ENCODE results near the gene TP53INP2. TPM values are rescaled to one million over a fixed set of nuclear protein-coding genes. Genes with fewer than 3 reads are reported as not detected.
A peak's percentile ranks its signal among the peaks of the same experiment; 100 is the strongest.

The TP53INP2 gene
- total RNA-seq, 4 donors from 2014 or later: 1.2 to 23.2 (median 2.8) TPM

- H3K27me3 ChIP-seq: no peaks in the 10 kb centered on the region
- TF ChIP-seq CTCF (IDR thresholded peaks at IDR 0.05) (no peak), POLR2A (IDR thresholded peaks at IDR 0.05) (no peak)
- H3K4me1 ChIP-seq: no peaks in the 10 kb centered on the region
- no peak for DNase-seq
- peak overlapping the region in 1 of 2 donors; percentile 59 for H3K4me3 ChIP-seq
- intact Hi-C loops (cut with DNase I; ENCODE audit: low total_unique reads): no loop called here
- peak overlapping the region; percentile 88 to 93 for H3K27ac ChIP-seq
- no peaks in the 10 kb centered on the region for H3K36me3 ChIP-seq
- H3K9me3 ChIP-seq: no peaks in the 10 kb centered on the region
Observed at GRCh38 chr20:34710568-34710839, 6.4 kb downstream of the TP53INP2 start.

- Histone ChIP-seq H3K36me3 (no peaks in the 10 kb centered on the region), H3K27ac (peak overlapping the region in 1 of 2 donors; percentile 93), H3K4me3 (no peak overlapping the region), H3K9me3 (no peaks in the 10 kb centered on the region), H3K27me3 (no peaks in the 10 kb centered on the region), H3K4me1 (no peaks in the 10 kb centered on the region)
- TF ChIP-seq CTCF (IDR thresholded peaks at IDR 0.05) (no peak), POLR2A (IDR thresholded peaks at IDR 0.05) (no peak)
- DNase-seq: no peak
- intact Hi-C loops (cut with DNase I; ENCODE audit: low total_unique reads): no loop called here
Observed at GRCh38 chr20:34710861-34711574, 6.9 kb downstream of the TP53INP2 start.

- TF ChIP-seq POLR2A (IDR thresholded peaks at IDR 0.05) (no peak), CTCF (IDR thresholded peaks at IDR 0.05) (no peak)
- intact Hi-C loops (cut with DNase I; ENCODE audit: low total_unique reads): no loop called here
- H3K27ac ChIP-seq: no peak overlapping the region
- no peak for DNase-seq
- H3K9me3 ChIP-seq: no peaks in the 10 kb centered on the region
- H3K4me3 ChIP-seq: no peak overlapping the region
- no peaks in the 10 kb centered on the region for H3K36me3 ChIP-seq
- H3K4me1 ChIP-seq: no peaks in the 10 kb centered on the region
- no peaks in the 10 kb centered on the region for H3K27me3 ChIP-seq
Observed at GRCh38 chr20:34711813-34712430, 7.8 kb downstream of the TP53INP2 start.

- TF ChIP-seq POLR2A (IDR thresholded peaks at IDR 0.05) (no peak), CTCF (IDR thresholded peaks at IDR 0.05) (no peak)
- DNase-seq: no peak
- Histone ChIP-seq H3K9me3 (no peaks in the 10 kb centered on the region), H3K27me3 (no peaks in the 10 kb centered on the region), H3K4me1 (no peaks in the 10 kb centered on the region), H3K36me3 (no peaks in the 10 kb centered on the region), H3K27ac (no peak overlapping the region), H3K4me3 (no peak overlapping the region)
- intact Hi-C loops (cut with DNase I; ENCODE audit: low total_unique reads): no loop called here
Observed at GRCh38 chr20:34712525-34713192, 8.5 kb downstream of the TP53INP2 start.

Measured in uterus (tissue), 4 donors.